GM13977 (cell line): ENCODE results near the gene PDE1C.

Experiments used
- DNase-seq: peaks from one replicate; pipeline ENCODE4 v3.0.0; 2012; ENCODE audit warnings: low spot score
- in situ Hi-C: fragments of 300-500 bp; cut with MboI; formaldehyde crosslinking; loops from one replicate; pipeline ENCODE4 v1.12.0; 2022; ENCODE audit warnings: low sequenced_read_pairs, low pct_unique_long_range_greater_than_20kb, mixed read lengths, inconsistent platforms; ENCODE audit not compliant: unreplicated experiment
- TF ChIP-seq, protein P1 (sequence below): IDR thresholded peaks from 2 replicates; pipeline ENCODE4 v1.5.1; 2012; ENCODE audit warnings: mild to moderate bottlenecking, control low read depth; ENCODE audit not compliant: insufficient read depth; ENCODE audit errors: extremely low read depth, missing control alignments

The PDE1C gene

DNA sequence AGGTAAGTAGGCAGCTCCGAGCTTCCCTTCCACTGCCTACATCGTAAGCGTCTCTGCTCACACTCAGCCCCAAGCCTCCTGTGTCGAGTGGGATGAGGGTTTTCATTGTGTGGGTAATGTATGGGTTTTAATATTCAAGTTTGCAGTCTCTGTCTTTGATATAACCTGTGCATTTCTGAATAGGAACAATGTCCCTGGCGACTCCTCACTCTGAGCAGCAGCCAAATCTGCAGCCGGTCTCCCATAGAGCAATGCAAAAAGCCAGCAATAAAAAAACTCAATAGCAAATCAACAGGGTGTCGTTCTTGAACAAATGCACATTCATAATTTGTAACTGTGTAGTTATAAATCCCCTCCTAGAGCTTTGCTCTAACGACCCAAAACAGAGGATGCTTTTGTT lies 349.8 kb downstream of the PDE1C start:
- in situ Hi-C loops: no loop called here
- DNase-seq: no peak
- TF ChIP-seq, protein P1, sequence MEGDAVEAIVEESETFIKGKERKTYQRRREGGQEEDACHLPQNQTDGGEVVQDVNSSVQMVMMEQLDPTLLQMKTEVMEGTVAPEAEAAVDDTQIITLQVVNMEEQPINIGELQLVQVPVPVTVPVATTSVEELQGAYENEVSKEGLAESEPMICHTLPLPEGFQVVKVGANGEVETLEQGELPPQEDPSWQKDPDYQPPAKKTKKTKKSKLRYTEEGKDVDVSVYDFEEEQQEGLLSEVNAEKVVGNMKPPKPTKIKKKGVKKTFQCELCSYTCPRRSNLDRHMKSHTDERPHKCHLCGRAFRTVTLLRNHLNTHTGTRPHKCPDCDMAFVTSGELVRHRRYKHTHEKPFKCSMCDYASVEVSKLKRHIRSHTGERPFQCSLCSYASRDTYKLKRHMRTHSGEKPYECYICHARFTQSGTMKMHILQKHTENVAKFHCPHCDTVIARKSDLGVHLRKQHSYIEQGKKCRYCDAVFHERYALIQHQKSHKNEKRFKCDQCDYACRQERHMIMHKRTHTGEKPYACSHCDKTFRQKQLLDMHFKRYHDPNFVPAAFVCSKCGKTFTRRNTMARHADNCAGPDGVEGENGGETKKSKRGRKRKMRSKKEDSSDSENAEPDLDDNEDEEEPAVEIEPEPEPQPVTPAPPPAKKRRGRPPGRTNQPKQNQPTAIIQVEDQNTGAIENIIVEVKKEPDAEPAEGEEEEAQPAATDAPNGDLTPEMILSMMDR: no peak

- DNase-seq: no peak
- TF ChIP-seq, protein P1: no peak
- in situ Hi-C loops: no loop called here
Observed at GRCh38 chr7:31716355-31716754, 353.9 kb downstream of the PDE1C start.

DNA sequence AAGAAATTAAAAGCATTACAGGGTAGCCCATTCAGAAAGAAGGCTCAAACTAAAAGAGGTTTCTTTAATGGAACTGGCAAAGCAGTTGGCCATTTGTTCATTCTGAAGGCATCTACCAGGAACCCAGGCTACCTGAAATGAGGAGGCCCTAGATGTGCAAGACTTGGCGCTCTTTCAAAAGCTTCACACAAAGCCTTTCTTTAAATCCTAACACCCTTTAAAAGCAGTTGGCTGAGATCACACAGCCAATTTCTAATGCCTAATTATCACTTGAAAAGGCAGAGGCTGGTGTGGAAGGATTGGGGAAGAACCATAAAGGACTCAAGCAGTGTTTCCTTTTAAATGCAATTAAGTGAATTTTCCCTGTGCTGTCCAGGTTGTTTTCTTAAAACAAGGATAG lies 360.0 kb downstream of the PDE1C start:
- no peak for DNase-seq
- in situ Hi-C loops: no loop called here
- TF ChIP-seq, protein P1: no peak

DNA sequence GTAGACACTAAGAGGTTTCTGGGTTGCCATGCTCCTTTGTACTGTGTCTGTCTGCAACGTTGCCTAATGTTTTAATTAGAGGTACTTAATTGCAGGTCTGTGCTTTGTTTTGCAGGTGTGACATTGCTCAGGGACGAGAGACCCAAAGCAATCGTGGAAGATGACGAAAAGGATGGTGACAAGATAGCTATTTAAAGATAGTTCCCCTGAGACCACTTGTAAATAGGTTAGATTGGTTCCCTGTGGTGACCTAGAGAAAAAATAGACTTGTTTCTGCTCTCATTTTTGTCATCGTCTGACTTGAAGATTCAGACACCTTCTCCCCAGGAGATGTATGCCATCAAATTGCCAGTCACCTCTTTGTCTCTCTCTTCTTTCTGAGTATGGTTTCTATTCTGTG lies 363.1 kb downstream of the PDE1C start:
- in situ Hi-C loops: no loop called here
- DNase-seq: no peak
- TF ChIP-seq, protein P1: no peak

- in situ Hi-C loops: no loop called here
- DNase-seq: no peak
- TF ChIP-seq, protein P1: no peak
Observed at GRCh38 chr7:31705377-31705776, 364.8 kb downstream of the PDE1C start.

DNA sequence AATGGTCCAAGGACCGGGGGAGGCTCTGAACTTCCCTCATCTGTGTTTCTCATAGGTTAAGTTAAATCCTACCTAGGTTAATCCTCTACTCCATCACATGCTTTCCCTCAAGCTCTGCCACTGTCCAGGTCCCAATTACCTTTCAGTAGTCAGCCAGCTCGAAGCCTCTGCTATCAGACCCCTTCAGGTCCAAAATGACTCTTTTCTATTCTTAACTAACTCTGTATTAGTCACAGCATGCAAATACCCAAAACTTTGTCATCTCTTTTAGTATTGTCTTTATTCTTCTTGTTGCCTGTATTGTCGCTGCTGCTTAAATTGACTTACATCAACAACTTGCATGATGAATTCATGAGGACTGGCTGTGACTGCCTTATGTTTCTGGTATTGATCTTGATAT lies 367.9 kb downstream of the PDE1C start:
- TF ChIP-seq, protein P1: no peak
- in situ Hi-C loops: no loop called here
- no peak for DNase-seq
